Astrocyte of the spinal cord (primary cell): ENCODE data around the gene RBFOX2.
"Not testable (repeated sequence)": the region's sequence is repeated elsewhere in the genome, so short reads cannot be mapped to it uniquely, and the experiment has no call there.

Experiments
- DNase-seq: peaks from one replicate; pipeline ENCODE4 v3.0.0; 2011; ENCODE audit warnings: low read depth, low spot score
- H3K4me3 ChIP-seq: 2 replicates; pipeline ENCODE4 v1.5.1; 2011; ENCODE audit warnings: low read depth, mild to moderate bottlenecking, low read length, moderate library complexity
- CTCF ChIP-seq: IDR thresholded peaks from 2 replicates; pipeline ENCODE4 v1.5.1; 2012; ENCODE audit warnings: low read depth, mild to moderate bottlenecking, low read length, inconsistent platforms
- in situ Hi-C: cut with HindIII; loops from 2 replicates; pipeline ENCODE4 v1.10.0; 2017; ENCODE audit warnings: low sequenced_read_pairs

RBFOX2 gene

DNA sequence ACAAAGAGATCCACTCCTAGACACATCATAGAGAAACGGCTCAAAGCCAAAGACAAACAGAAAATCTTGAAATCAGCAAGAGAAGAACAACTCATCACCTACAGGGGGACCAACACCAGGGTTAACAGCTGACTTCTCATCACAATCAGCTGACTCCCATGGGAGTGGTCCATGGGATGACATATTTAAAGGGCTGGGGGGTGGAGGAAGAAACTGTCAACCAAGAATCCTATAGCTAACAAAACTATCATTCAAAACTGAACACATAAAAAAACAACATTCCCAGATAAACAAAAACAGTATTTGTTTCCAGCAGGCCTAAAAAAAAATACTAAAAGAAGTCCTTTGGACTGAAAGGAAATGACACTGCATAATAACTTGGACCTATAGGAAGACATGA lies 224.2 kb downstream of the RBFOX2 start:
- in situ Hi-C loops: no loop called here
- H3K4me3 ChIP-seq: no peak overlapping the region
- TF ChIP-seq CTCF: no peak
- no peak for DNase-seq

DNA sequence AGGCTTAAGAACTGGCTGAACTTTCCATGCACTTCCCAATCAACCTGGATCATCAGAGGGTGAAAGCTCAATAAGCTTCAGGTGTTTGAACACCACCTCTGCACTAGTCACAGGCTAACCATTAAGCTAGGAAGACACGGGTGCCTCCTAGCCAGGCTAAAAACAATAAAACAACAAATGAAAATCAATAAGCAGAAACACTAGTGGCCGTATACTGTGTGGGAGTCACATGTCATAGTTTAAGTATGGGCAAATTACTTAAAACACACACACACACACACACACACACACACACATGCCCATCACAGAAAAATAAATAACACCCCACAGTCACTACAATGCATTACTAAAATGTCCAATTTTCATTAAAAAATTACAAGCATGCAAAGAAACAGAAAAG lies 225.7 kb downstream of the RBFOX2 start:
- no peak for TF ChIP-seq CTCF
- no peak overlapping the region for H3K4me3 ChIP-seq
- DNase-seq: no peak
- in situ Hi-C loops: no loop called here

DNA sequence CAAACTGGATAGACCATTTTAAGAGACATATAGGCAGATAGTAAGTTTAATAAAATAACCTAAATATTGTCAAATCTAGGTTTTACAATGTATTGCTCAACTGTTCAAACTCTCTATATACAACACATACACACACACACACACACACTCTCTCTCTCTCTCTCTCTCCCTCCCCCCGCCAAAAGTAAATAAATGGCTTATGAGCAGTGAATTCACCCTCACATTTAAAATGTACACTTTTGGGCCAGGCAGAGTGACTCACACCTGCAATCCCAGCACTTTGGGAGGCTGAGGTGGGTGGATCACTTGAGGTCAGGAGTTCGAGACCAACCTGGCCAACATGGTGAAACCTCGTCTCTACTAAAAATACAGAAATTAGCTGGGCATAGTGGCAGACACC lies 227.3 kb downstream of the RBFOX2 start:
- DNase-seq, in situ Hi-C loops: not testable (repeated sequence)

GRCh38 chr22:35799150-35799549 lies 229.5 kb downstream of the RBFOX2 start:
- no peak overlapping the region for H3K4me3 ChIP-seq
- no peak for TF ChIP-seq CTCF
- in situ Hi-C loops: no loop called here
- no peak for DNase-seq

More for the DNA sequence above, 227.3 kb downstream of the RBFOX2 start:
- H3K4me3 ChIP-seq: not testable (repeated sequence)

GRCh38 chr22:35797411-35797810 lies 231.2 kb downstream of the RBFOX2 start:
- no peak for DNase-seq

DNA sequence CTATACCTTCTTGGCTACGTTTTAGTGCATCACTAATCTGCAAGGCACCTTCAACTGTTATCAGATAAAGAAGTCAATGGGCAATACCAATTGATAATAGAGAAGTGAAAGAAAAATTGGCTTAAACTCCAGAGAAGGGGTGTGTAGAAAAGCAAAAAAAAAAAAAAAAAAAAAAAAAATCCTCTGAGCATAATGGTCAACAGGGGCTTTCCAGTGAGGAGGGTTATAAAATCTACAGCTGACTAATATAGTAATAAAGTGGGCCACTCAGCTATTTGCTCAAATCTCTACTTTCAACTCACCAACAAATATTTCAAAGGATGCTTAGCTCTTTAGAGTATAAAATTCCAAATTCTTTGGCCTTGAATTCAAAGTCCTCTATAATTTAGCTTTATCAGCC lies 233.1 kb downstream of the RBFOX2 start:
- no peak for TF ChIP-seq CTCF
- H3K4me3 ChIP-seq: no peak overlapping the region
- in situ Hi-C loops: no loop called here
- DNase-seq: no peak

More at GRCh38 chr22:35797411-35797810, 231.2 kb downstream of the RBFOX2 start:
- no peak overlapping the region for H3K4me3 ChIP-seq
- TF ChIP-seq CTCF: no peak
- in situ Hi-C loops: no loop called here

GRCh38 chr22:35792506-35792905 lies 236.1 kb downstream of the RBFOX2 start:
- no peak for DNase-seq
- TF ChIP-seq CTCF: no peak
- in situ Hi-C loops: no loop called here
- H3K4me3 ChIP-seq: no peak overlapping the region

DNA sequence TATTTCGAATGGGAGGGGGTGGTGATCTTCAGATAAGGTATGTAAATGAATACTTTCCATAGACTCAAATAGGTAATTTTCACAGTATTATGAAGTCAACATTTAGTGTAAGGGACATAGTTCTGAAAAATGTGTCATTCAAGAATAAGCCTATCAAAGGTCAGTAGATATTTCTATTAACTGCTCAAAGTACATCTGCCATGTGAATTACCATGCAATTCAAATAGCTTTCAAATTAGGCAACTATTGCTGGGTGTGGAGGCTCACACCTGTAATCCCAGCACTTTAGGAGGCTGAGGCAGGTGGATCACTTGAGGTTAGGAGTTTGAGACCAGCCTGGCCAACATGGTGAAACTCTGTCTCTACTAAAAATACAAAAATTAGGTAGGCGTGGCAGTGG lies 236.8 kb downstream of the RBFOX2 start:
- in situ Hi-C loops, DNase-seq, H3K4me3 ChIP-seq: not testable (repeated sequence)
